Measurements from ENCODE around the gene ESRRA.

DNA sequence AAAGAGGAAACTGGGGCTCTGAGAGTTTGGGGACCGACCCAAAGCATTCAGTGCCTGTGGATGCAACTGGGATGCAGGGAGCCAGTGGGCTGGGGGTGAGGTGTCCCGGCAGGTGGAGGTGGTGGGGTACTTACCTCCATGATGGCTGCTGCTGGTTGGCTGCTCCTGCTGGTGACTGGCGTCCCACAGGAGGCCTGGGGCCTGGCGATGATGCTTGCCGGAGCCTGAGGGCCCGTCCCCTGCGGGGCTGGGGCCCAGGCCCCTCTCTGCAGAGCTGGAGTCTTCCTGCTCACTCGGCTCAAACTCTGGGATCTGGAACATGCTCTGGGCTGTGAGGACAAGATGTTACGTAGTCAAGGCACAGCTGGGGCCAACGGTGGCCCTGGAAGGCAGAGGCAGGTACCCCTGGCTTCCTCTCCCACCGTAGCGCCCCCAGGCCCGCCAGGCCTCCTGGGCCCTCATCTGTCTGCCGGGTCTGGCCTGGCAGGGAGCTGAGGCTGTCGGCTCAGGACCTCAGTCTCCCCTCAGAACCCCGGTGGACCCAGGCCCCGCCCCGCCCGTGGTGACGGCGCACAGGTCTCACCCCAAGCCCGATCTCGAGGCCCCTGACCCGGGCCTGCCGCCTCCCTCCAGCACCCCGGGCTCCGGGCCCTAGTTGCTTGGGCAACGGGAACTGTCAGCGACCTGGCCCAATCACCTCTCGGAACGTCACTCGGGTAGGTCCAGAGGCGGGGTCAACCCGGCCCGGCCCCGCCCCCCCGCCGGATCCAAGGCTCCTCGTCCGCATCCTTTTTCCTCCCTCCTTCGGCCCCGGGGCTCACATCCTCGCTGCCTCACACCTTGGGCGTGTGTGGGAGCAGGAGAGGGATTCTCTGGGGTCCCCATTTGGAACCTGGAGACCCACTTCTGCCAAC is 21.0 kb upstream of the ESRRA start, which contains the start of gene BAD:
- TF ChIP-seq, protein P1, sequence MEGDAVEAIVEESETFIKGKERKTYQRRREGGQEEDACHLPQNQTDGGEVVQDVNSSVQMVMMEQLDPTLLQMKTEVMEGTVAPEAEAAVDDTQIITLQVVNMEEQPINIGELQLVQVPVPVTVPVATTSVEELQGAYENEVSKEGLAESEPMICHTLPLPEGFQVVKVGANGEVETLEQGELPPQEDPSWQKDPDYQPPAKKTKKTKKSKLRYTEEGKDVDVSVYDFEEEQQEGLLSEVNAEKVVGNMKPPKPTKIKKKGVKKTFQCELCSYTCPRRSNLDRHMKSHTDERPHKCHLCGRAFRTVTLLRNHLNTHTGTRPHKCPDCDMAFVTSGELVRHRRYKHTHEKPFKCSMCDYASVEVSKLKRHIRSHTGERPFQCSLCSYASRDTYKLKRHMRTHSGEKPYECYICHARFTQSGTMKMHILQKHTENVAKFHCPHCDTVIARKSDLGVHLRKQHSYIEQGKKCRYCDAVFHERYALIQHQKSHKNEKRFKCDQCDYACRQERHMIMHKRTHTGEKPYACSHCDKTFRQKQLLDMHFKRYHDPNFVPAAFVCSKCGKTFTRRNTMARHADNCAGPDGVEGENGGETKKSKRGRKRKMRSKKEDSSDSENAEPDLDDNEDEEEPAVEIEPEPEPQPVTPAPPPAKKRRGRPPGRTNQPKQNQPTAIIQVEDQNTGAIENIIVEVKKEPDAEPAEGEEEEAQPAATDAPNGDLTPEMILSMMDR (IDR thresholded peaks at IDR 0.05): no peak
- peak; percentile 69 for TF ChIP-seq POLR2A (IDR thresholded peaks at IDR 0.05)
